RWPE1 (cell line): ENCODE data around the gene SEMA5B.

Experiments used
- CTCF ChIA-PET: fragments of 350-600 bp; sonication (Branson Sonifier 250); formaldehyde crosslinking; extraction: SDS; loops from one replicate; lab custom pipeline; 2021; lab: Yijun Ruan, JAX
- POLR2A ChIA-PET: fragments of 400-600 bp; formaldehyde crosslinking; extraction: SDS; loops from one replicate; lab custom pipeline; 2020; ENCODE audit warnings: antibody characterized with exemption; ENCODE audit not compliant: low non-redundant PET; lab: Yijun Ruan, JAX
- DNase-seq: peaks from one replicate; pipeline ENCODE4 v3.0.0; 2012; ENCODE audit warnings: low spot score
- H3K27ac ChIP-seq: fragments of 450-650 bp; 2 replicates; pipeline ENCODE4 v1.5.1; 2017
- CTCF ChIP-seq: fragments of 450-650 bp; conservative IDR thresholded peaks from 2 replicates; pipeline ENCODE4 v1.5.1; 2017; ENCODE audit warnings: low read depth, mild to moderate bottlenecking

Gene SEMA5B

GRCh38 chr3:122912772-122913538 lies 114.6 kb downstream of the SEMA5B start:
- DNase-seq: no peak
- POLR2A ChIA-PET: no interaction called here
- TF ChIP-seq CTCF: no peak
- H3K27ac ChIP-seq: no peak overlapping the region
- CTCF ChIA-PET: no interaction called here

GRCh38 chr3:122911901-122912300 lies 115.7 kb downstream of the SEMA5B start:
- no peak overlapping the region for H3K27ac ChIP-seq
- CTCF ChIA-PET: no interaction called here
- POLR2A ChIA-PET: no interaction called here
- DNase-seq: no peak
- no peak for TF ChIP-seq CTCF

DNA sequence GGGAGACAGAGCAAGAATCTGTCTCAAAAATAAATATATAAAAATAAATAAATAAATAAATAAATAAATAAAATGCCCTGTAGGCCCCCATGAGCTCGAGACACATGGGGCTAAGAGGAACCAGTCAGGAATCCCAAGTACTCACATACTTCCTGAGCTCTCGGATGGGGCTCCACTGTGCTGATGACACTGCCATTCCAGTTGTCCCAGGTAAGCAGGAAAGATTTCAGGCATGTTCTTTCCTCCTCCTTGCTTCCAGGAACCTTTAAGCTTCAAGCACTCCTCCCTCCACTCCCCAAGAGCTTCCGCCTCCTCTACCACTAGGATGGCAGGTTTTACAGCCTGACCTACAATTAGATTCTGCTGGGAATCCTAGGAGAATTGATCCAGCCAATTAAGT lies 119.3 kb downstream of the SEMA5B start:
- no peak for DNase-seq
- no peak for TF ChIP-seq CTCF
- CTCF ChIA-PET: interaction anchor here (0.6 kb wide), 1 partner anchor 8 kb away, joined by 3 read pairs; no protein-coding TSS in a partner anchor
- POLR2A ChIA-PET: no interaction called here
- no peak overlapping the region for H3K27ac ChIP-seq

DNA sequence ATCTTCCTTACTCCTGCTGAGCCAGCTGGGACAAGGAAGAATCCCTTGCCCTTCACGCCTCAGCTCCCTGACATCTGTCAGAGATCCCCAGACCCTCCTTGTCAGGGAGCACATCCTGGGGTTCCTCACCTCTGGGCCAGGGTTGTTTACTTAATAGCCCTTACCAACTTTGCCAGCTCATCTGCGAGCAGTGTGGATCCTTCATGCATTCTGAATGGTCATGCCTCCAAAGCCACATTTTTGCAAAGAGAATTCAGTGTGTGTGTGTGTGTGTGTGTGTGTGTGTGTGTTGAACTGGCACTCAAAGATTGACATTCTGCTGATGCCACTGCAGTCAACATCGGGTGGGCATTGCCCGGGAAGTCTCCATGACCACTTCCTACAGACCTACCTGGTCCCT lies 120.1 kb downstream of the SEMA5B start:
- TF ChIP-seq CTCF: no peak
- no peak overlapping the region for H3K27ac ChIP-seq
- CTCF ChIA-PET: no interaction called here
- POLR2A ChIA-PET: no interaction called here
- DNase-seq: no peak

DNA sequence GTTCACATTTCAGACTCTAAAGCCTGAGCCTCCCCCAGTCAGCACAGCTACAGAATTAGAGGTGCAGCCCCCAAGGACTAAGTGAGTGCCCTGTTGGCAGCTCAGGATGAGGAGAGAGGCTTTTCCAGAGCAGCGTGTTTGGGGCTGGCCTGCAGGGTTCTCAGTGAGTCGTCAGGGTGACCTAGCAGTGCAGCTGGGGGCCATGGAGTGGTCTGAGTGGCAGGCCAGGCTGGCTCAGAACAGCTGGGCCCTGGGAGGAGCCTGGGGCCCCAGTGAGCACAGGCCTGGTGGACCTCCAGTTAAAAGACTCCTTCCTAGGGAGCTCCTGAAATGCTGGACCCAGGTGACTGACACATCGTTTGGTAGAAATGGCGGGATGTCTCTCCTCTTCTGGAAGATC lies 124.4 kb downstream of the SEMA5B start:
- CTCF ChIA-PET: no interaction called here
- POLR2A ChIA-PET: no interaction called here
- no peak for TF ChIP-seq CTCF
- no peak for DNase-seq
- no peak overlapping the region for H3K27ac ChIP-seq

DNA sequence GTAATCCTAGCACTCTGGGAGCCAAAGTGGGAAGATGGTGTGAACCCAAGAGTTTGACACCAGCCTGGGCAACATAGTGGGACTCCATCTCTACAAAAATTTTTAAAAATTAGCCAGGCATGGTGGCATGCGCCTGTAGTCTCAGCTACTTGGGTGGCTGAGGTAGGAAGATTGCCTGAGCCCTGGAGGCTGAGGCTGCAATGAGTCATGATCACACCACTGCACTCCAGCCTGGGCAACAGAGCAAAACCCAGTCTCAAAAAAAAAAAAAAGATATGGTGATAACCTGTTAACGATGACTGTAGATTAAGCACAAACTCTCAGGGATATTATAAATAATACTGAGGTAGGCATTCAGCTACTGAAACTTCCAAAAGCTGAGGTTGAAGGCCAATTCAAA lies 125.2 kb downstream of the SEMA5B start:
- ChIA-PET POLR2A (no interaction called here), CTCF (no interaction called here)
- DNase-seq: no peak
- TF ChIP-seq CTCF: no peak
- H3K27ac ChIP-seq: no peak overlapping the region
